ENCODE measurements around the gene LRPAP1.

The LRPAP1 gene

DNA sequence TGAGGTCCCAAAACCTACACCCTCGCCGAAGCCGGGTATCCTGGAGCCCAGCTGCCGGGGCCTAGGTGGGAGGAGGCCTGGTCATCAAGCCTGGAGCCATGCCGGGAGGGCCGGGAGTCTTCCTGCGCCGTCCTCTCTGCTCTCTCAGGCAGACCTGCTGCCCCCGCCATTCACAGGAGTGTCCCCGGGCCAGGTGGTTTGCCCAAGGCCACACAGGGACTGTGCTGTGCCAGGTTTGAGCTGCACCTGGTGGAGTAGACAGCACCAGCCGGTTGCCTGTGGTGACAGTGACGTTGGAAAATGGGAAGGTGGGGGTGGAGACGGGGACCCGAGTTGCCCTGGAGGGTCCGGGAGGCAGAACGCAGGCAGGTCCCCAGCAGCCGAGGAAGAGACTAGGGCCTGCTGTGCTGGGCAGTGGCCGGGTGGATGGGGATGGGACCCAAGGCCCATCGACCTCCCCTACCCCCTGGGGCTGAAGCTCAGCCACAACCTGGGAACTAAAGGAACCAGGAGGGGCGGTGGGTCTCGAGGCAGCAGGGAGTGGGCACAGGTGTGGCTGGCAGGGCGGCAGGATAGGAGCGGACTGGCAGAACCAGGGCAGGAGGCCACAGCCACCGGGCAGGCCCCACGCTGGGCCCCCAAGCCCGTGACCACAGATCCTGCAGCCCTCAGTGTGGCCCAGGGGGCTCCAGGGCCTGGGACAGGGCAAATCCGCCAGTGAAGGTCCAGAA, 59.6 kb downstream of the LRPAP1 start:
- no peak overlapping the region for H3K4me2 ChIP-seq (ENCODE audit: low read length)
- H4K8ac ChIP-seq (ENCODE audit: low read depth, low read length): no peak overlapping the region
- no peak overlapping the region for H3K27ac ChIP-seq (ENCODE audit: low read depth, low read length)
- H2BK120ac ChIP-seq (ENCODE audit: low read depth, low read length): no peak overlapping the region
- no peak overlapping the region for H2AK5ac ChIP-seq (ENCODE audit: low read length)
- no peak overlapping the region for H3K4me3 ChIP-seq (ENCODE audit: low read length)
- no peaks in the 10 kb centered on the region for H3K36me3 ChIP-seq (ENCODE audit: control insufficient read depth, insufficient read depth, low read length)
- H3K18ac ChIP-seq (ENCODE audit: low read length): no peak overlapping the region
- H3K56ac ChIP-seq (ENCODE audit: low read length): no peak overlapping the region
- no CpG with 5 or more reads among the region's 27 CpGs for WGBS (ENCODE audit: extremely low coverage, insufficient coverage, low lambda C conversion rate)
- H3K79me2 ChIP-seq (ENCODE audit: control insufficient read depth, insufficient read depth, low read length): no peaks in the 10 kb centered on the region
- no peaks in the 10 kb centered on the region for H3K27me3 ChIP-seq (ENCODE audit: insufficient read depth, low read length, poor library complexity)
- DNase-seq: no peak
- no peak overlapping the region for H3K23ac ChIP-seq (ENCODE audit: low read length)
- no peak overlapping the region for H3K9ac ChIP-seq (ENCODE audit: low read length)
- H3K4me1 ChIP-seq (ENCODE audit: control insufficient read depth, low read depth, low read length): no peaks in the 10 kb centered on the region
- no peak overlapping the region for H2BK15ac ChIP-seq (replicated peaks; ENCODE audit: low read depth)
- no peak overlapping the region for H3K4ac ChIP-seq (ENCODE audit: low read depth, low read length)
- H4K5ac ChIP-seq (ENCODE audit: low read length): no peak overlapping the region
- no peak overlapping the region for H2BK5ac ChIP-seq (ENCODE audit: low read length)
- H3K79me1 ChIP-seq (ENCODE audit: low read length): no peaks in the 10 kb centered on the region

DNA sequence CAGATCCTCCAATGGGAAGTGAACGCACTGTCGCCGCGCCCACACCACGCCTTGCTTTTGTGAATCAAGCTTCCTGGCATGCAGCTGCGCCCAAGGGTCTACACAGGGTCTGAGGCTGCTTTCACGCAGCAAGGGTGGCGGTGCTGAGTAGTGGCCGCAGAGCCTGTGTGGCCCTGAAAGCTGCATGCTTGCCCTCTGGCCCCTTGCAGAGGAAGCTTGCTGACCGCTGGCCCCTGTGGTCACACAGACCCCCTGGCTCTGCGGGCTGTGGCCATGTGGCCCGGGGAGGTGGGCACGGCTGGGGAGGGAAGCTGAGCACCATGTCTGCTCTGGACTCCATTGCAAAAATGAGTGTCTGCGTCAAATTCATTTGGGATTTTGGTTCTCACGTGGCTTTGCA, 60.3 kb downstream of the LRPAP1 start:
- Histone ChIP-seq H2BK5ac (ENCODE audit: low read length) (no peak overlapping the region), H4K8ac (ENCODE audit: low read depth, low read length) (no peak overlapping the region), H3K79me2 (ENCODE audit: control insufficient read depth, insufficient read depth, low read length) (no peaks in the 10 kb centered on the region), H3K36me3 (ENCODE audit: control insufficient read depth, insufficient read depth, low read length) (no peaks in the 10 kb centered on the region), H3K4me2 (ENCODE audit: low read length) (no peak overlapping the region), H3K18ac (ENCODE audit: low read length) (no peak overlapping the region), H3K4me3 (ENCODE audit: low read length) (no peak overlapping the region), H3K79me1 (ENCODE audit: low read length) (no peaks in the 10 kb centered on the region), H3K27me3 (ENCODE audit: insufficient read depth, low read length, poor library complexity) (no peaks in the 10 kb centered on the region), H2BK15ac (replicated peaks; ENCODE audit: low read depth) (no peak overlapping the region), H3K27ac (ENCODE audit: low read depth, low read length) (no peak overlapping the region), H3K23ac (ENCODE audit: low read length) (no peak overlapping the region), H2AK5ac (ENCODE audit: low read length) (no peak overlapping the region), H4K5ac (ENCODE audit: low read length) (no peak overlapping the region), H3K56ac (ENCODE audit: low read length) (no peak overlapping the region), H3K4me1 (ENCODE audit: control insufficient read depth, low read depth, low read length) (no peaks in the 10 kb centered on the region), H3K9ac (ENCODE audit: low read length) (no peak overlapping the region), H2BK120ac (ENCODE audit: low read depth, low read length) (no peak overlapping the region), H3K4ac (ENCODE audit: low read depth, low read length) (no peak overlapping the region)
- WGBS (ENCODE audit: extremely low coverage, insufficient coverage, low lambda C conversion rate): no CpG with 5 or more reads among the region's 15 CpGs
- DNase-seq: no peak

DNA sequence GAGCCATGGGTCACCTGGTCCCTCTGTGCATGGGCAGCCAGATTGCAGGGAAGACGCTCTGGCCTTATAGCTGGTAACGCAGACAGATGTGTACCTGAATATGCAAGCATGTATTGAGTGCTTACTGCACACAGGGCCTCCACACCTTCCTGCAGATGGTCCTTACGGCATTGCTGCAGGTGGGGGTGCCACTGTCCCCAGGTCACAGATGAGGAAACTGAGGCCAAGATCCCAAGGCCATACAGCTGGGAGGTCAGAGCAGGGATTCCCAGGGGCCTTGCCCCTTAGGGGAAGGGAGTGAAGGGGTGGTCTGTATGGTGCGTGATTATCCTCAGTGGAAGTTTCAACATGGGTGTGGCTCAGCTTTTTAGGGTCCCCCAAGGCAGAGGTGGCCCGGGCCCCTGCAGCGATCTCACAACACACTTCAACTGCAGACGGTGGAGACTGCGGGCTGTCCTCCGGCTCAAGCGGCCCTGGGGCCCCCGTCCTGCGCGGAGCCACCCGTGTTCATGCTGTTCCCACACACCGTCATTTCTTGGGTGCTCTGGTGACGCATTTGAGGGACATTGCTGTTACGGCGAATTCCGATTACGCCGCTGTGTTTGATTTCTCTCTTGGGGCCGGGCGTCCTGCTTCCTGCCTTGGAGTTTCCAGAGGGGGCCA, 61.0 kb downstream of the LRPAP1 start:
- Histone ChIP-seq H2AK5ac (ENCODE audit: low read length) (no peak overlapping the region), H3K27ac (ENCODE audit: low read depth, low read length) (no peak overlapping the region), H3K4me3 (ENCODE audit: low read length) (no peak overlapping the region), H2BK5ac (ENCODE audit: low read length) (no peak overlapping the region), H3K4ac (ENCODE audit: low read depth, low read length) (no peak overlapping the region), H2BK15ac (replicated peaks; ENCODE audit: low read depth) (no peak overlapping the region), H3K79me1 (ENCODE audit: low read length) (no peaks in the 10 kb centered on the region), H3K4me2 (ENCODE audit: low read length) (no peak overlapping the region), H3K79me2 (ENCODE audit: control insufficient read depth, insufficient read depth, low read length) (no peaks in the 10 kb centered on the region), H3K4me1 (ENCODE audit: control insufficient read depth, low read depth, low read length) (no peaks in the 10 kb centered on the region), H3K27me3 (ENCODE audit: insufficient read depth, low read length, poor library complexity) (no peaks in the 10 kb centered on the region), H4K8ac (ENCODE audit: low read depth, low read length) (no peak overlapping the region), H3K36me3 (ENCODE audit: control insufficient read depth, insufficient read depth, low read length) (no peaks in the 10 kb centered on the region), H4K5ac (ENCODE audit: low read length) (no peak overlapping the region), H3K18ac (ENCODE audit: low read length) (no peak overlapping the region), H3K56ac (ENCODE audit: low read length) (no peak overlapping the region), H2BK120ac (ENCODE audit: low read depth, low read length) (no peak overlapping the region), H3K23ac (ENCODE audit: low read length) (no peak overlapping the region), H3K9ac (ENCODE audit: low read length) (no peak overlapping the region)
- DNase-seq: no peak
- WGBS (ENCODE audit: extremely low coverage, insufficient coverage, low lambda C conversion rate): no CpG with 5 or more reads among the region's 23 CpGs

DNA sequence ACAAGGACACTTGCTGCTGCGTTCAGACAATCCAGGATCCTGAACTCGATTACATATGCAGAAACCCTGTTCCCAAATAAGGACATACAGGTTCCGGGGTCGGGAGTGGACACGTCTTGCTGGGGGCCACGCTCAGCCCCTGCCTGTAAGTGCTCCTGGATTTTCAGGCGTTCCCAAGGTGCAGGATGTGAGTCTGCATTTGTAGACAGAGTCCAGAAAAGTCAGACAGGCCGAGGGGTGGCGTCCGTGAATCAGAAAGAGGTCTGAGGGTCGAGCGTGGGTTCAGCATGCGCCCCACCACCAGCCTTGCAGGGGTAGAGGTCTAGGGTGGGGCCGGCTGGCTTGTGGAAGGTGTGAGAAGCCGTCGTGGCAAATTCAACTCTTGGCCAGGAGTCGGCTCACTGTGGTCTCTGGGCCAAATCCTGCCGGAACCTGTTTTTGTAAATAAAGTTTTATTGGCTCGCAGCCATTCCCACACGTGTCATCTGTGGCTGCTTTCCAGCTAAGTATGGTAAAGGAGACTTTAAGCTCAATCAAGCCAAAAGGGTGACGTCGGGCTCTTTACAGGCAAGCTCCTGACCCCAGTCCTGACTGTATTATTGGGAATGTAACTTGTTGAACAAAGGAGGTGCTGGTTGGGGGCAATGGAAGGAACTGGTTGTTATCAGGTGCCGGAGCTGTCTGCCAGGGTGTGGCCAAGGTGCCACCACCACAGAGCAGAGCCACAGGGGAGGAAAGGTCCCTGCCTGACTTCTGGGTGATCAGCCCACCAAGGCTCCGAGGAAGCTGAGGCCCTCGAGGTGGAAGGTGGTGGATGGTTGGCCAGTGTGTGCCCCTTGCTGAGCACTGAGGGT, 61.8 kb downstream of the LRPAP1 start:
- no peak overlapping the region for H2AK5ac ChIP-seq (ENCODE audit: low read length)
- H4K5ac ChIP-seq (ENCODE audit: low read length): no peak overlapping the region
- no peaks in the 10 kb centered on the region for H3K79me2 ChIP-seq (ENCODE audit: control insufficient read depth, insufficient read depth, low read length)
- no peak overlapping the region for H3K9ac ChIP-seq (ENCODE audit: low read length)
- no peak overlapping the region for H2BK5ac ChIP-seq (ENCODE audit: low read length)
- no CpG with 5 or more reads among the region's 25 CpGs for WGBS (ENCODE audit: extremely low coverage, insufficient coverage, low lambda C conversion rate)
- no peak overlapping the region for H2BK15ac ChIP-seq (replicated peaks; ENCODE audit: low read depth)
- H3K36me3 ChIP-seq (ENCODE audit: control insufficient read depth, insufficient read depth, low read length): no peaks in the 10 kb centered on the region
- H3K4ac ChIP-seq (ENCODE audit: low read depth, low read length): no peak overlapping the region
- H3K18ac ChIP-seq (ENCODE audit: low read length): no peak overlapping the region
- no peak for DNase-seq
- H3K56ac ChIP-seq (ENCODE audit: low read length): no peak overlapping the region
- H2BK120ac ChIP-seq (ENCODE audit: low read depth, low read length): no peak overlapping the region
- no peak overlapping the region for H3K27ac ChIP-seq (ENCODE audit: low read depth, low read length)
- no peak overlapping the region for H3K4me2 ChIP-seq (ENCODE audit: low read length)
- no peak overlapping the region for H3K23ac ChIP-seq (ENCODE audit: low read length)
- no peaks in the 10 kb centered on the region for H3K79me1 ChIP-seq (ENCODE audit: low read length)
- no peaks in the 10 kb centered on the region for H3K4me1 ChIP-seq (ENCODE audit: control insufficient read depth, low read depth, low read length)
- no peak overlapping the region for H3K4me3 ChIP-seq (ENCODE audit: low read length)
- H4K8ac ChIP-seq (ENCODE audit: low read depth, low read length): no peak overlapping the region
- H3K27me3 ChIP-seq (ENCODE audit: insufficient read depth, low read length, poor library complexity): no peaks in the 10 kb centered on the region

DNA sequence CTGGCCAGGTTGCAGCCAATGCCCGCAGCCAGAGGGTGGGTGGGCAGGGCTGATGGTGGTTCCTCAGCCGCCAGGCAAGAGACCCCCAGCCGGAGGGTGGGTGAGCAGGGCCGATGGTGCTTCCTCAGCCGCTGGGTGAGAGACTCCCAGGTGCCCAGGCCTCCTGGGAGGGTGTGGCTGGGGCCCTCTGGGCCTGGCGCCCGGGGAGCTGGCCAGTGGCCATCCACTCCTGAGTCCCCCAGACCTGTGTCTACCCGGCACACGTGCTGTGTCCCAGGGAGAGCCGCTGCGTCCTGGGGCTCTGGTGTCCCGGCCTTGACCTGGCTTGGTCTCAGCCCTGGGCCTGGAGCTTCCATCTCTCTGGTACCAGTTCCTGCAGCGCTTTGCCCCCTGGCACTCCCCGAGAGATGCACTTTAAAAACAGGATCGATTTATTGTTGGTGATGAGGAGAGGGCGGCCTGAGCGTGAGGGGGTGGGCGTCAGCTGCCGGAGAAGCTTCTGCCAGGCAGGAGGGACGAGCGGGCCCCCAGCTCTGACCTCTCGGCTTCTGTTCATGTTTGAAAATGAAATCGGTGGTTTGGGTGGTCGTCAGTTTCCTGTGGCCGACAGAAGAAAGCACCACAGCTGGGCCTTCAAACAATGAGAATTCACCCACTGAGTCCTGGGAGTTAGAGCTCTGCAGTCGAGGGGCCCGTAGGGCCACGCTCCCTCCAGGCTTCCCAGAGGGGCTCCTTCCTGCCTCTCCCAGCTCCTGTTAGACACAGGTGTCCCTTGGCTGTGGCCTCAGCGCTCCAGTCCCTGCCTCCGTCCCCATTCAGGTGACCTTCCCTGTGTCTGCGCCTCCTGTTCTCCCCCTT, 62.6 kb downstream of the LRPAP1 start:
- Histone ChIP-seq H4K5ac (ENCODE audit: low read length) (no peak overlapping the region), H4K8ac (ENCODE audit: low read depth, low read length) (no peak overlapping the region), H3K9ac (ENCODE audit: low read length) (no peak overlapping the region), H3K79me2 (ENCODE audit: control insufficient read depth, insufficient read depth, low read length) (no peaks in the 10 kb centered on the region), H3K27ac (ENCODE audit: low read depth, low read length) (no peak overlapping the region), H2BK5ac (ENCODE audit: low read length) (no peak overlapping the region), H3K4me2 (ENCODE audit: low read length) (no peak overlapping the region), H2AK5ac (ENCODE audit: low read length) (no peak overlapping the region), H3K18ac (ENCODE audit: low read length) (no peak overlapping the region), H3K4me3 (ENCODE audit: low read length) (no peak overlapping the region), H3K23ac (ENCODE audit: low read length) (no peak overlapping the region), H3K4ac (ENCODE audit: low read depth, low read length) (no peak overlapping the region), H3K4me1 (ENCODE audit: control insufficient read depth, low read depth, low read length) (no peaks in the 10 kb centered on the region), H2BK15ac (replicated peaks; ENCODE audit: low read depth) (no peak overlapping the region), H2BK120ac (ENCODE audit: low read depth, low read length) (no peak overlapping the region), H3K79me1 (ENCODE audit: low read length) (no peaks in the 10 kb centered on the region), H3K27me3 (ENCODE audit: insufficient read depth, low read length, poor library complexity) (no peaks in the 10 kb centered on the region), H3K56ac (ENCODE audit: low read length) (no peak overlapping the region), H3K36me3 (ENCODE audit: control insufficient read depth, insufficient read depth, low read length) (no peaks in the 10 kb centered on the region)
- DNase-seq: no peak
- WGBS (ENCODE audit: extremely low coverage, insufficient coverage, low lambda C conversion rate): no CpG with 5 or more reads among the region's 31 CpGs
